ENCODE results near the gene MACROD2. TPM values are rescaled to one million over a fixed set of nuclear protein-coding genes. Genes with fewer than 3 reads are reported as not detected.
A peak's percentile ranks its signal among the peaks of the same experiment; 100 is the strongest.
"Not testable (repeated sequence)": the region's sequence is repeated elsewhere in the genome, so short reads cannot be mapped to it uniquely, and the experiment has no call there.

MACROD2 gene
- total RNA-seq, 1 experiment from 2014 or later = 0.24 TPM

DNA sequence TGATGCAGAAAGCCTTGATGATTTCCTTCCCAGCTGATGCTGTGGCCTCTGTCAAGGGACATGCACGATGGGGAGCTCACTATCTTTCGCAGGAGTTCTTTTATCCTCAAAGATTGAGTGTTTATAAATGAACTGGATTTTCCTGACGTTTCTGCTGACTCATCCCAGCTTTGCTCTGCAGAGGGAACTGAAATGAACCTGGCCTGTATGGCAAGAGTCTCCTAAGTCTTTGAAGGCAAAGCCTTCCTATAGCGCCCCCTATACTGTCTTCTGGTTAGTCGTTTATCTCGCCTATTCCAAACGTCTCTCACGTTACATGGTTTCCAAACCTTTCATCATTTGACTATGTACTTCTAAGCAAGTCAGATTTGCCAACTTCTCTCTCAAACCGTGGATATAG lies 2012.6 kb downstream of the MACROD2 start:
- DNase-seq (ENCODE audit: low read depth) = peak; percentile 12

- DNase-seq (ENCODE audit: low read depth) = no peak
These were observed 2015.7 kb downstream of the MACROD2 start for GRCh38 chr20:16011056-16011455.

DNA sequence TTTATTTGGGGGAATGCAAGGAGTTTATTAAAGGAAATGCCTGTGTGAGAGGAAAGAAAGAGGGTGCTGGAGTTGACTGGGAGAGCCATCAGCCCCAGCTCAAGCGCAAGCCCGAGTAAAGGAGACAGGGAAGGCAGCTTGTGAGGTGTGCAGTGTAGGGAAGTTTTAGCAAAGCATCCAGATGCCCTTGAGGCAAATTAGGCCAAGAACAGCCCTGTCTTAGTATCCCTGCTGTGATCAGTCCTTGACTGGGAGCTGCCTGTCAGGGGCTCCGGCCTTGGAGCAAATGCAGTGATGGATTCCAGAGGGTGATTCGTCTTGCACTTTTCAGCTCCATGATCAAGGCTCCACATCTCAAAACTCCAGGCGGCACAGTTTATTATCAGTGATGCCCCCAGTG lies 2016.2 kb downstream of the MACROD2 start:
- no peak for DNase-seq (ENCODE audit: low read depth)

DNA sequence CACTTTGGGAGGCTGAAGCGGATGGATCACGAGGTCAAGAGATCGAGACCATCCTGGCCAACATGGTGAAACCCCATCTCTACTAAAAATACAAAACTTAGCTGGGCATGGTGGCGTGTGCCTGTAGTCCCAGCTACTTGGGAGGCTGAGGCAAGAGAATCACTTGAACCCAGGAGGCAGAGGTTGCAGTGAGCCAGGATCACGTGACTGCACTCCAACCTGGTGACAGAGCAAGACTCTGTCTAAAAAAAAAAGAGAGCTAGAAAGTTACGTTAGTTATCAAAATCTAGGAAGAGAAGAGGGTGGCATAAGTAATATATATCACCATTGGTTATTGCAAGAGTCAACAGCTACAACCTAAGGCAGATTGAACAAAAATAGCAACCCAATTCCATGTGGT lies 2017.6 kb downstream of the MACROD2 start:
- not testable (repeated sequence) for DNase-seq (ENCODE audit: low read depth)

GRCh38 chr20:16013631-16014030 lies 2018.3 kb downstream of the MACROD2 start:
- no peak for DNase-seq (ENCODE audit: low read depth)

GRCh38 chr20:16014436-16014835 lies 2019.1 kb downstream of the MACROD2 start:
- no peak for DNase-seq (ENCODE audit: low read depth)

- DNase-seq (ENCODE audit: low read depth) = peak; percentile 32
These were observed 2022.3 kb downstream of the MACROD2 start for GRCh38 chr20:16017656-16018055.

- no peak for DNase-seq (ENCODE audit: low read depth)
These were observed 2023.6 kb downstream of the MACROD2 start for GRCh38 chr20:16018881-16019280.

DNA sequence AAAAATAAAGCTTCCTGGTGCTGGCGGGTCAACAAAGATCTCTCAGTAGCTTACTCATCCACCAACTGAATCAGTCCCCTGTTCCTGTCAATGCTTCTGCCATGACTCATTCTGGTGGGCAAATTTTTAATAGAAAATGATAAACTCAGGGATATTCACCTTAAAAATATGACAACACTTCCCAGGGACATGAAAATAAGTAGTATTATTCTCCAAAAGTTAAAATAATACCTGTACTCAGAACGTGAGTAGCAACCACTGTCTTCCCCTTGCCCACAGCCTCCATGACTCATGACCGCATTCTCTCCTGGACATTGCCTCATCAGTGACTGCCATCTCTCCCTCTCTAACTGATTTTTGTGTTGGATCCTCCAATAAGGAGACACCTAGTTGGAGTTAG lies 2025.7 kb downstream of the MACROD2 start:
- DNase-seq (ENCODE audit: low read depth) = peak; percentile 63

DNA sequence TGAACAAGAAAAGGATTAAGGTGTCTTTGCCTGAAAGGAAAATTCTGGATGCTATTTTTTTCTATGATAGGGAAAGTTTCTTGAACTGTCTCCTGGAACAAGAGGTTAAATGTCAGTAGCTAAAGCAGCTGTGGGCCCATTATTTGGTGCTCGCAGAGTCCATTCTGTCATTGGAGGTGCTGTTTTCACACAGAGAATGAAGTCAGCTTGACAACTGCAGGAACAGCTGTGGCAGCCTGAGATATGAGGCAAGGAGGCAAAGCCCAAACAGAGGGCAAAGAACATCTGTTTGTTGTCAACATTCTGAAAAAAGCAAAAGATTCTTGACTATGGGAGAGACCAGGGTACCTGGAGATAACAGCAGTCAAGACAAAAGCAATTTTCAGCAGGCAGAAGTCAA lies 2029.8 kb downstream of the MACROD2 start:
- DNase-seq (ENCODE audit: low read depth) = no peak

GRCh38 chr20:16027686-16028085 lies 2032.4 kb downstream of the MACROD2 start:
- DNase-seq (ENCODE audit: low read depth) = no peak

- DNase-seq (ENCODE audit: low read depth) = no peak
These were observed 2033.6 kb downstream of the MACROD2 start for GRCh38 chr20:16028923-16029322.

GRCh38 chr20:16030253-16030652 lies 2034.9 kb downstream of the MACROD2 start:
- DNase-seq (ENCODE audit: low read depth) = no peak

GRCh38 chr20:16035576-16035975 lies 2040.3 kb downstream of the MACROD2 start:
- DNase-seq (ENCODE audit: low read depth) = no peak

GRCh38 chr20:16036331-16036730 lies 2041.0 kb downstream of the MACROD2 start:
- no peak for DNase-seq (ENCODE audit: low read depth)

- DNase-seq (ENCODE audit: low read depth) = no peak
These were observed 2045.4 kb downstream of the MACROD2 start for GRCh38 chr20:16040742-16041141.

DNA sequence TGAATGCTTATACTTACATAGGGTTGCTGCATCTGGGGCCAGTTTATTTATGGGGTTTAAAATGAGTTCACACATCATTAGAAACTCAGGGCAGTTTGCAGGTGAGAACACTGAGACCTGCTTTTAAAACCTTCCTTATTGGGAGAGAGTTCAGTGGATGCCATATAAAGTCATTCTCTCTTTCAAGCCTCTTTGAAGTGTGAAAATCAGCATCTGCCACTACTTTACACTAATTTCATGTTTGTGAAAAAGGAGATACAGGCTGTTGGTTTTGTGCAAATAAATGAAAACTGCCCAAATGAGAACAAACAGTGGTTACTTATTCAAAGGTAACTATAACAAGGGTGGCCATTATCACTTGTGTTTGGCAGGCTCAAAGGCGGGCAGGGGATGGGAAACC lies 2047.4 kb downstream of the MACROD2 start:
- DNase-seq (ENCODE audit: low read depth) = no peak

- DNase-seq (ENCODE audit: low read depth) = no peak
These were observed 2048.6 kb downstream of the MACROD2 start for GRCh38 chr20:16043931-16044330.

DNA sequence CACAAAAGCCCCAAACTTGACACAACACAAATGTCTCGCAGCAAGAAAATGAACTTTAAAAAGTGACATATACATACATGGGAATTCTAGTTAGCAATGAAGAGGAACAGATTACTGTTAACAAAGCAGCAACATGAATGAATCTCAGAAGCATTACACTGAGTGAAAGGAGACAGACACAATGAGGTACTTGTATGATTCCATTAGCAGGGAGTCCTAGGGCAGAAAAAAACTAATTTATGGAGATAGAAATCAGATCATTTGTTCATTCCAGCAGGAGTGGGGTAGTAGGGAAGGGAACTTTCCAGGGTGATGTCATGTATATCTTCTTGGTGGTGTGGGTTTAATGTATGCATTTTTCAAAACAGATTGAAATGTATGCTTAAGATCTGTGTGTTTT lies 2053.6 kb downstream of the MACROD2 start:
- peak; percentile 7 for DNase-seq (ENCODE audit: low read depth)

GRCh38 chr20:16049529-16050093 lies 2054.3 kb downstream of the MACROD2 start:
- no peak for DNase-seq (ENCODE audit: low read depth)

GRCh38 chr20:16050366-16050765 lies 2055.1 kb downstream of the MACROD2 start:
- DNase-seq (ENCODE audit: low read depth) = no peak

DNA sequence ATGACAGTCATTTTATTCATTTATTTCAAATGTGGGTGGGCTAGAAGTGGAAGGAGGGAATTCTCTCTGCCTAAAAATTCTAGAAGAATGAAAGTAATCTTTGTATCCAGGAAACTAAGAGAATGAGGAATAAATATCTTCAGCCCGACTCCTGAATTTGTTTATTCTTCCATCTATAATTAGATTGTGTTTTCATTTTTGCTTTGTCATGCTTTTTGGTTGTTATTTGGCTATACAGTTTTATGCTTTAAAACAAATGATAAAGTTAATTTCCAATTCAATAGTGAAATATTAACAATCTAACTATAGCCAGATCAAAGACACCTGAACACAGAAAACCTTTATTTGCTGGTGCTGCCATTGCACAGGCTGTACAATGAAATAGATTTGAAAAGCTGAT lies 2056.7 kb downstream of the MACROD2 start:
- DNase-seq (ENCODE audit: low read depth) = no peak

DNA sequence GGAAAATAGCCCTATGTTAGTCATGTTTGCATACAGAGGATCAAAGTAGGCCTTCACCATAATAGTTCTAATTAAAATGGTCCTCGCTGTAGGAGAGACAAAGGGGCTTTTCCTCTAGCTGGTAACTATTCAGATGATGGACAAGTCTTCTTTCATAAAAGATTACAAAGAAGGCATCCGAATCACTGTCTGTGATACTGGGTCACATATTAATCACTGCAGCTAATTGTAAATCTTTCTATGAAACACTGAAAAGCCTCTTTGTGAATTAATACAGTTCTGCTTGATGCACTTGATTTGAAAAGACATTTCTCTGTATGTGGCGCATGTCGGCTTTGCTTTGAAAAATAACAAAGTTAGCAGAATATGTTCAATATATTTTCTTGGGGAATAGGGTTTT lies 2057.1 kb downstream of the MACROD2 start:
- peak; percentile 27 for DNase-seq (ENCODE audit: low read depth)

DNA sequence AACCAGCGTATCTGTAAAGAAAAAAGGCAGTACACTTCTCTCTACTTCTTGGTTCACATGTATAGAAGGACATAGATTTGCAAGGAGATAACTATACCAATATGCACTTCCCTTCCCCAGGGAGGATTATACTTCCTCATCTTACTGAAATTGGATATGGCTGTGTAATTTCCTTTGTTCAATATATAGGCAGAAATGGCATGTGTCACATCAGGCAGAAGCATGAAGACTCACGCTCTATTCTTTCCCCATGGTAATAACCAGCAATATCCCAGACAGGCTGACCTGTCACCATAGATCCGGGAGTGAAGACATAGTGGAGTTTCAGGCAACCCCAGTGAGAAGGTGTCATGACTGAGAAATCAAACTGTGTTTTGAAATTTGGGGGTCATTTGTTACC lies 2059.7 kb downstream of the MACROD2 start:
- no peak for DNase-seq (ENCODE audit: low read depth)

Data from RPMI7951 (cell line).